SU-DHL-6 (cell line): ENCODE data around the gene SOBP.

Experiments
- H2AFZ ChIP-seq: fragments of 200-600 bp; sonication (generic); 2 replicates; pipeline ENCODE4 v1.6.1; 2014; ENCODE audit warnings: low read depth, mild to moderate bottlenecking, moderate library complexity, mixed read lengths, antibody characterized with exemption, low read length; ENCODE audit not compliant: severe bottlenecking
- H3F3A ChIP-seq: fragments of 200-600 bp; shearing (Covaris generic); 2 replicates; pipeline ENCODE4 v1.6.0; 2016; ENCODE audit warnings: antibody characterized with exemption, mild to moderate bottlenecking; ENCODE audit not compliant: insufficient read depth
- H3K27ac ChIP-seq: fragments of 200-600 bp; sonication (generic); 2 replicates; pipeline ENCODE4 v1.5.1; 2016; ENCODE audit warnings: low read depth, mild to moderate bottlenecking, low read length, moderate library complexity, mixed read lengths
- H3K27me3 ChIP-seq: fragments of 200-600 bp; sonication (generic), shearing (Covaris generic); 2 replicates; pipeline ENCODE4 v1.6.0; 2014; ENCODE audit warnings: mild to moderate bottlenecking, low read length
- H3K36me3 ChIP-seq: fragments of 200-600 bp; sonication (generic); 2 replicates; pipeline ENCODE4 v1.6.1; 2014; ENCODE audit warnings: mild to moderate bottlenecking, low read length, mixed read lengths
- H3K4me2 ChIP-seq: fragments of 300-600, 200-600 bp; shearing (Covaris generic), sonication (generic); 2 replicates; pipeline ENCODE4 v1.6.0; 2014; ENCODE audit warnings: low read length, low read depth, mild to moderate bottlenecking; ENCODE audit not compliant: poor library complexity, severe bottlenecking
- H3K4me3 ChIP-seq: fragments of 200-600 bp; sonication (generic); 2 replicates; pipeline ENCODE4 v1.5.1; 2014; ENCODE audit warnings: antibody characterized with exemption, low read length, mild to moderate bottlenecking, mixed read lengths; ENCODE audit not compliant: insufficient read depth, poor library complexity, severe bottlenecking
- H3K79me2 ChIP-seq: fragments of 200-600 bp; sonication (generic); 2 replicates; pipeline ENCODE4 v1.6.1; 2014; ENCODE audit warnings: mild to moderate bottlenecking, low read length, moderate library complexity; ENCODE audit not compliant: insufficient read depth
- H3K9ac ChIP-seq: fragments of 200-600 bp; sonication (generic); 2 replicates; pipeline ENCODE4 v1.7.0; 2014; ENCODE audit warnings: mild to moderate bottlenecking, low read length
- H3K9me2 ChIP-seq: fragments of 200-600 bp; sonication (generic); replicated peaks from 2 replicates; pipeline ENCODE4 v1.6.1; 2014; ENCODE audit warnings: low read length; ENCODE audit not compliant: insufficient read depth
- H3K9me3 ChIP-seq: fragments of 200-600 bp; sonication (generic); 2 replicates; pipeline ENCODE4 v1.6.1; 2014; ENCODE audit warnings: low read length, mixed read lengths; ENCODE audit not compliant: insufficient read depth
- H4K20me1 ChIP-seq: fragments of 200-600 bp; sonication (generic); 2 replicates; pipeline ENCODE4 v1.6.1; 2014; ENCODE audit warnings: low read depth, mild to moderate bottlenecking, antibody characterized with exemption, low read length, moderate library complexity, mixed read lengths
- CTCF ChIP-seq: fragments of 200-600 bp; sonication (generic); IDR thresholded peaks from one replicate; pipeline ENCODE4 v1.5.1; 2017; ENCODE audit warnings: antibody characterized with exemption, mild to moderate bottlenecking, low read length, moderate library complexity; ENCODE audit not compliant: insufficient read depth, poor library complexity, severe bottlenecking
- EZH2phosphoT487 ChIP-seq: fragments of 200-600 bp; sonication (generic), shearing (Covaris generic); conservative IDR thresholded peaks from 2 replicates; pipeline ENCODE4 v1.6.1; 2018; ENCODE audit warnings: mild to moderate bottlenecking, antibody characterized with exemption, low read length, moderate library complexity, mixed read lengths

Gene SOBP

GRCh38 chr6:107624050-107624449 lies 134.1 kb downstream of the SOBP start:
- Histone ChIP-seq H3K36me3 (no peaks in the 10 kb centered on the region), H3K27ac (no peak overlapping the region), H3K79me2 (no peaks in the 10 kb centered on the region; the same call in 1 of the 2 replicates), H3K9me2 (no peaks in the 10 kb centered on the region), H2AFZ (no peak overlapping the region), H4K20me1 (no peaks in the 10 kb centered on the region), H3K9me3 (no peaks in the 10 kb centered on the region), H3K9ac (no peak overlapping the region), H3F3A (peaks cover 2% of the 10 kb centered on the region), H3K27me3 (no peaks in the 10 kb centered on the region), H3K4me3 (no peak overlapping the region), H3K4me2 (no peak overlapping the region)
- TF ChIP-seq CTCF (no peak), EZH2phosphoT487 (no peak)

- H3K9me3 ChIP-seq, result no peaks in the 10 kb centered on the region
- no peaks in the 10 kb centered on the region for H3F3A ChIP-seq
- no peak overlapping the region for H3K9ac ChIP-seq
- TF ChIP-seq CTCF, result no peak
- H2AFZ ChIP-seq, result no peak overlapping the region
- peak overlapping the region; percentile 51; the same call in 1 of the 2 replicates for H3K27ac ChIP-seq
- peak overlapping the region; percentile 12 for H3K4me2 ChIP-seq
- H3K27me3 ChIP-seq, result no peaks in the 10 kb centered on the region
- H4K20me1 ChIP-seq, result no peaks in the 10 kb centered on the region
- no peaks in the 10 kb centered on the region for H3K36me3 ChIP-seq
- H3K4me3 ChIP-seq, result no peak overlapping the region
- no peaks in the 10 kb centered on the region for H3K9me2 ChIP-seq
- H3K79me2 ChIP-seq, result no peaks in the 10 kb centered on the region; the same call in 1 of the 2 replicates
Observed at GRCh38 chr6:107624541-107624940, 134.6 kb downstream of the SOBP start.

- peak overlapping the region; percentile 51 for H3K27ac ChIP-seq
- no peaks in the 10 kb centered on the region for H3K9me2 ChIP-seq
- H3K4me2 ChIP-seq, result peak overlapping the region; percentile 12
- H3K79me2 ChIP-seq, result no peaks in the 10 kb centered on the region; the same call in 1 of the 2 replicates
- no peak overlapping the region for H3K4me3 ChIP-seq
- H3K9me3 ChIP-seq, result no peaks in the 10 kb centered on the region
- no peaks in the 10 kb centered on the region for H3K27me3 ChIP-seq
- no peaks in the 10 kb centered on the region for H3K36me3 ChIP-seq
- TF ChIP-seq EZH2phosphoT487, result no peak
- TF ChIP-seq CTCF, result no peak
- no peak overlapping the region for H2AFZ ChIP-seq
- no peaks in the 10 kb centered on the region for H3F3A ChIP-seq
- H4K20me1 ChIP-seq, result no peaks in the 10 kb centered on the region
- H3K9ac ChIP-seq, result no peak overlapping the region
Observed at GRCh38 chr6:107625264-107625663, 135.3 kb downstream of the SOBP start.
